K562 (cell line): Measurements from ENCODE around the gene ADRA1B. TPM values are rescaled to one million over a fixed set of nuclear protein-coding genes. Genes with fewer than 3 reads are reported as not detected.

Experiments
- ATAC-seq: fragments of 200-7000 bp; cut with Tn5 transposase; 3 replicates; pipeline ENCODE4 v1.9.1; 2020; ENCODE audit warnings: moderate library complexity
- BruUV-seq: library from RNA; stranded (reverse); fragments of 400-500 nt; replicated peaks from 2 replicates; lab custom pipeline; 2021; lab: Mats Ljungman, UMichigan
- CTCF ChIA-PET: fragments of 300-600 bp; formaldehyde crosslinking; extraction: SDS; loops from one replicate; lab custom pipeline; 2021; ENCODE audit warnings: low intra/inter-chr PET ratio; lab: Yijun Ruan, JAX
- POLR2A ChIA-PET: fragments of 300-600, 350-650 bp; sonication (Branson Sonifier 250); formaldehyde crosslinking; extraction: SDS; loops from one replicate; lab custom pipeline; 2021; ENCODE audit warnings: antibody characterized with exemption, inconsistent platforms; lab: Yijun Ruan, JAX
- DNase-seq, 4 experiments: peaks; one replicate each; pipeline versions ENCODE4 v3.0.0 to v3.0.0-alpha.2; 2011 to 2018; ENCODE audit warnings: low spot score in 3 of 4, mixed read lengths in 3 of 4; ENCODE audit errors: extremely low read depth in 1 of 4
- FAIRE-seq: peaks from 2 replicates; lab custom pipeline; 2011; peaks lifted over from hg19 to GRCh38; lab: Jason Lieb, UNC
- H2AFZ ChIP-seq: 2 replicates; pipeline ENCODE4 v1.6.0; 2011; ENCODE audit warnings: low read depth, low read length, control low read depth, inconsistent platforms
- H3K27ac ChIP-seq: fragments of 200-600 bp; 3 replicates; pipeline ENCODE4 v1.8.0; 2011; ENCODE audit warnings: low read depth, mild to moderate bottlenecking, control low read depth, inconsistent platforms, low read length, moderate library complexity, mixed read lengths; ENCODE audit errors: extremely low read depth
- H3K27me3 ChIP-seq, 2 experiments: fragments of 300-600 bp in 1 of 2; 2 replicates in 1 of 2; 3 replicates in 1 of 2; pipeline versions ENCODE4 v1.6.0 to v1.8.0; 2011; ENCODE audit warnings: inconsistent platforms in 2 of 2, low read length in 2 of 2, mild to moderate bottlenecking in 1 of 2, mixed read lengths in 1 of 2, moderate library complexity in 1 of 2; ENCODE audit not compliant: control insufficient read depth in 2 of 2, insufficient read depth in 2 of 2
- H3K36me3 ChIP-seq: fragments of 300-600 bp; 3 replicates; pipeline ENCODE4 v1.8.0; 2011; ENCODE audit warnings: mild to moderate bottlenecking, low read length, inconsistent platforms; ENCODE audit not compliant: control insufficient read depth, insufficient read depth
- H3K4me1 ChIP-seq, 2 experiments: fragments of 200-600 bp in 1 of 2; replicated peaks in 1 of 2; 2 replicates in 1 of 2; 3 replicates in 1 of 2; pipeline versions ENCODE4 v1.5.1 to v1.8.0; 2011; ENCODE audit warnings: inconsistent platforms in 2 of 2, low read length in 2 of 2, mild to moderate bottlenecking in 1 of 2, mixed read lengths in 1 of 2, moderate library complexity in 1 of 2; ENCODE audit not compliant: control insufficient read depth in 2 of 2, insufficient read depth in 2 of 2
- H3K4me2 ChIP-seq: 2 replicates; pipeline ENCODE4 v1.6.1; 2011; ENCODE audit warnings: low read length, control low read depth, inconsistent platforms, mixed read lengths; ENCODE audit not compliant: insufficient read depth
- H3K4me3 ChIP-seq: fragments of 200-600 bp; sonication (generic), shearing (Covaris generic); 2 replicates; pipeline ENCODE4 v1.5.1; 2016; ENCODE audit warnings: control low read depth, inconsistent platforms
- H3K79me2 ChIP-seq: fragments of 200-600 bp; 3 replicates; pipeline ENCODE4 v1.8.0; 2011; ENCODE audit warnings: low read length, inconsistent platforms; ENCODE audit not compliant: control insufficient read depth, insufficient read depth
- H3K9ac ChIP-seq, 2 experiments: 2 replicates each; pipeline versions ENCODE4 v1.6.0 to v1.6.1; 2011; ENCODE audit warnings: low read depth in 2 of 2, low read length in 2 of 2, control low read depth in 1 of 2, inconsistent platforms in 1 of 2, mild to moderate bottlenecking in 1 of 2, mixed read lengths in 1 of 2; ENCODE audit not compliant: insufficient read depth in 1 of 2
- H3K9me1 ChIP-seq: one replicate; pipeline ENCODE4 v1.6.0; 2011; ENCODE audit warnings: inconsistent platforms, mild to moderate bottlenecking, low read length, moderate library complexity; ENCODE audit not compliant: control insufficient read depth, insufficient read depth
- H3K9me3 ChIP-seq: replicated peaks from 2 replicates; pipeline ENCODE4 v1.5.1; 2011; ENCODE audit warnings: low read depth, low read length, inconsistent platforms; ENCODE audit not compliant: control insufficient read depth, insufficient read depth
- H4K20me1 ChIP-seq: replicated peaks from 2 replicates; pipeline ENCODE4 v1.6.1; 2011; ENCODE audit warnings: low read length, inconsistent platforms, mixed read lengths; ENCODE audit not compliant: control insufficient read depth, insufficient read depth
- CEBPG ChIP-seq, 3 experiments: fragments of 200-800 bp in 1 of 3; sonication (Bioruptor generic) in 1 of 3; sonication (generic) in 1 of 3; formaldehyde crosslinking in 1 of 3; IDR thresholded peaks in 2 of 3; conservative IDR thresholded peaks in 1 of 3; 2 replicates each; pipeline versions ENCODE4 v1.6.1 to v1.8.0; 2016 to 2022; ENCODE audit warnings: missing compliant biosample characterization in 2 of 3, missing genetic modification characterization in 2 of 3, mild to moderate bottlenecking in 1 of 3, missing genetic modification reagents in 1 of 3
- FOXM1 ChIP-seq, 2 experiments: fragments of 450-650 bp in 1 of 2; sonication (generic) in 1 of 2; formaldehyde crosslinking in 1 of 2; IDR thresholded peaks; 2 replicates each; pipeline versions ENCODE4 v1.6.1 to v1.9.0; 2017 to 2022; ENCODE audit warnings: low read depth in 2 of 2, mild to moderate bottlenecking in 2 of 2, missing genetic modification reagents in 1 of 2, moderate library complexity in 1 of 2
- HEY1 ChIP-seq: fragments of 250-450 bp; sonication (Bioruptor Pico); IDR thresholded peaks from 2 replicates; pipeline ENCODE4 v1.5.0; 2020; ENCODE audit warnings: mild to moderate bottlenecking, moderate library complexity, borderline replicate concordance
- JUNB ChIP-seq: fragments of 450-650 bp; formaldehyde crosslinking; conservative IDR thresholded peaks from 2 replicates; pipeline ENCODE4 v1.4.0; 2020; ENCODE audit warnings: mild to moderate bottlenecking
- KLF1 ChIP-seq: fragments of 450-650 bp; IDR thresholded peaks from 2 replicates; pipeline ENCODE4 v1.6.1; 2016; ENCODE audit warnings: missing genetic modification characterization, missing compliant biosample characterization
- NFIX ChIP-seq: fragments of 250-450 bp; sonication (Bioruptor Pico); IDR thresholded peaks from 2 replicates; pipeline ENCODE4 v1.4.0; 2020; ENCODE audit warnings: low read depth, mild to moderate bottlenecking, moderate library complexity
- OTX1 ChIP-seq: fragments of 450-650 bp; formaldehyde crosslinking; IDR thresholded peaks from 2 replicates; pipeline ENCODE4 v1.4.0; 2022; ENCODE audit warnings: mild to moderate bottlenecking
- POU5F1 ChIP-seq: fragments of 150-350 bp; IDR thresholded peaks from 2 replicates; pipeline ENCODE4 v1.6.1; 2014; ENCODE audit warnings: borderline replicate concordance, low read length, low read depth, mild to moderate bottlenecking; ENCODE audit not compliant: partially characterized antibody
- SIX5 ChIP-seq, 2 experiments: IDR thresholded peaks; 2 replicates each; pipeline ENCODE4 v1.6.1; 2011; ENCODE audit warnings: low read length in 2 of 2, borderline replicate concordance in 1 of 2, low read depth in 1 of 2, mild to moderate bottlenecking in 1 of 2, moderate library complexity in 1 of 2; ENCODE audit not compliant: insufficient read depth in 1 of 2
- TCF7L2 ChIP-seq: fragments of 150-350 bp; IDR thresholded peaks from 2 replicates; pipeline ENCODE4 v1.6.1; 2016; ENCODE audit warnings: low read depth, mild to moderate bottlenecking, low read length, moderate library complexity
- THAP12 ChIP-seq: fragments of 250-450 bp; sonication (Bioruptor Pico); IDR thresholded peaks from 2 replicates; pipeline ENCODE4 v1.9.0; 2021; ENCODE audit warnings: mild to moderate bottlenecking, inconsistent platforms
- ZBTB1 ChIP-seq: sonication (generic); formaldehyde crosslinking; IDR thresholded peaks from 2 replicates; pipeline ENCODE4 v1.8.1; 2023; ENCODE audit warnings: missing genetic modification reagents, low read depth, mild to moderate bottlenecking, borderline replicate concordance
- ZEB2 ChIP-seq: fragments of 450-650 bp; IDR thresholded peaks from 2 replicates; pipeline ENCODE4 v1.6.1; 2016
- ZNF41 ChIP-seq: fragments of 250-450 bp; sonication (Bioruptor Pico); conservative IDR thresholded peaks from 2 replicates; pipeline ENCODE4 v1.4.0; 2020; ENCODE audit warnings: mild to moderate bottlenecking
- WGBS: fragments of 100-300 bp; shearing (Covaris generic); methylation state at CpG from one replicate; pipeline ENCODE4 v1.1.6; 2016; ENCODE audit warnings: low coverage, mixed read lengths; ENCODE audit not compliant: insufficient coverage; ENCODE audit errors: missing lambda C conversion rate; 5-methylcytosine and 5-hydroxymethylcytosine counted together
- in situ Hi-C: fragments of 300-500 bp; cut with MboI; formaldehyde crosslinking; loops from 4 replicates; pipeline ENCODE4 v1.15.0; 2018; ENCODE audit warnings: inconsistent platforms, mixed read lengths
- intact Hi-C: fragments of 100-400 bp; cut with micrococcal nuclease; formaldehyde crosslinking; loops from 2 replicates; pipeline ENCODE4 v1.14.2; 2022
- polyA plus RNA-seq, 8 experiments: library from polyadenylated mRNA; depleted of rRNA in 4 of 8; stranded (reverse) in 5 of 8; unstranded in 3 of 8; fragments of >200 nt; fragmentation: Nextera tagmentation in 2 of 8; fragmentation: Illumina TruSeq in 1 of 8; extraction: Ambion mirVana in 2 of 8; extraction: Trizol in 1 of 8; gene quantifications; 2 replicates each; pipeline versions ENCODE4 v1.2.1 to v1.2.3, GENCODE V29; 2011 to 2014; ENCODE audit warnings: inconsistent platforms in 1 of 8, missing spikeins in 1 of 8
- total RNA-seq, 7 experiments: library from RNA; depleted of rRNA in 6 of 7; stranded (reverse); fragments of >200 nt in 6 of 7; fragmentation: Illumina TruSeq in 2 of 7; extraction: Trizol in 2 of 7; gene quantifications; 2 replicates each; pipeline versions ENCODE4 v1.2.1 to v1.2.3, GENCODE V29; 2011 to 2021; ENCODE audit warnings: low replicate concordance in 1 of 7

ADRA1B gene
- total and polyA plus RNA-seq, 9 of the 15 experiments (the other 6 are each of a cell fraction or from before 2014, with no cell fraction given): not detected

GRCh38 chr5:159917994-159918393, 1.7 kb downstream of the ADRA1B start:
- DNase-seq: no peak
- Histone ChIP-seq H3K4me1 (peaks cover 0 to 4% of the 10 kb centered on the region in 2 experiments; a peak in 1 of 5 replicates), H3K4me2 (no peak overlapping the region), H3K27ac (no peak overlapping the region), H3K9ac (no peak overlapping the region), H3K4me3 (no peak overlapping the region), H3K9me1 (no peaks in the 10 kb centered on the region), H3K27me3 (peaks cover 13 to 34% of the 10 kb centered on the region in 2 experiments; a peak in 3 of 5 replicates), H4K20me1 (no peaks in the 10 kb centered on the region), H3K79me2 (no peaks in the 10 kb centered on the region), H2AFZ (no peak overlapping the region), H3K36me3 (no peaks in the 10 kb centered on the region), H3K9me3 (no peaks in the 10 kb centered on the region)
- FAIRE-seq: no peak
- ChIA-PET POLR2A (no interaction called here), CTCF (no interaction called here)
- in situ Hi-C loops (no loop called here), intact Hi-C loops (loop anchor here (5.0 to 10.0 kb wide), 3 partner anchors 401 to 583 kb away; partner anchors contain the start of gene IL12B)
- BruUV-seq: no TSS peak
- WGBS: 6% methylated on average over 10 of the region's 10 CpGs
- no peak for ATAC-seq
- no peak for TF ChIP-seq ZEB2
- TF ChIP-seq OTX1 (CRISPR knock-in tag): no peak
- no peak for TF ChIP-seq TCF7L2
- TF ChIP-seq POU5F1: no peak
- no peak for TF ChIP-seq SIX5 (IDR thresholded peaks at IDR 0.05; ENCODE audit: borderline replicate concordance in 1 of 2, insufficient read depth in 1 of 2, low read depth in 1 of 2, low read length in 2 of 2)
- no peak for TF ChIP-seq KLF1
- no peak for TF ChIP-seq ZBTB1 (CRISPR knock-in tag)
- TF ChIP-seq FOXM1 (IDR thresholded peaks at IDR 0.05; ENCODE audit: low read depth): no peak
- TF ChIP-seq FOXM1 (CRISPR knock-in tag; IDR thresholded peaks at IDR 0.05; ENCODE audit: low read depth): no peak
- TF ChIP-seq NFIX (CRISPR knock-in tag): no peak
- no peak for TF ChIP-seq ZNF41 (CRISPR knock-in tag)
- no peak for TF ChIP-seq HEY1 (CRISPR knock-in tag)
- no peak for TF ChIP-seq THAP12 (CRISPR knock-in tag)
- no peak for TF ChIP-seq CEBPG (CRISPR knock-in tag; IDR thresholded peaks at IDR 0.05)
- no peak for TF ChIP-seq CEBPG (tag; conservative IDR thresholded peaks at IDR 0.05 in 1 of 2, IDR thresholded peaks at IDR 0.05 in 1 of 2)
- no peak for TF ChIP-seq JUNB (CRISPR knock-in tag)
